Measurements from ENCODE around the gene NAGPA.

DNA sequence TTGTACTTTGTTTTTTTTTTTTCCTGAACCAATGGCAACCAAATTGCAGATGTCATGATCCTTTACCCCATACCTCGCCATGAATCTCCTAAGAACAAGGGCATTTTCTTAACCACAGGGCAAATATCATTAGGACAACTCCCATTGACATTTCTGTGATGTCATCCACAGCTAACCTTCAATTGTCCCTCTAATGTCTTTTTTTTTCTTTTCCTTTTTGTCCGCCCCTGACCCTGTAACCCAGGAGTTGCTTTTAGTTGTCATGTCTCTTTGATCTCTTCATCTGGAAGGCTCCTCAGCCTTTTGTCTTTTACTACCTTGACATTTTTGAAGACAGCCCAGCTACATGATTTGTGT is 410 bp upstream of the NAGPA start:
- TF ChIP-seq, protein P1, sequence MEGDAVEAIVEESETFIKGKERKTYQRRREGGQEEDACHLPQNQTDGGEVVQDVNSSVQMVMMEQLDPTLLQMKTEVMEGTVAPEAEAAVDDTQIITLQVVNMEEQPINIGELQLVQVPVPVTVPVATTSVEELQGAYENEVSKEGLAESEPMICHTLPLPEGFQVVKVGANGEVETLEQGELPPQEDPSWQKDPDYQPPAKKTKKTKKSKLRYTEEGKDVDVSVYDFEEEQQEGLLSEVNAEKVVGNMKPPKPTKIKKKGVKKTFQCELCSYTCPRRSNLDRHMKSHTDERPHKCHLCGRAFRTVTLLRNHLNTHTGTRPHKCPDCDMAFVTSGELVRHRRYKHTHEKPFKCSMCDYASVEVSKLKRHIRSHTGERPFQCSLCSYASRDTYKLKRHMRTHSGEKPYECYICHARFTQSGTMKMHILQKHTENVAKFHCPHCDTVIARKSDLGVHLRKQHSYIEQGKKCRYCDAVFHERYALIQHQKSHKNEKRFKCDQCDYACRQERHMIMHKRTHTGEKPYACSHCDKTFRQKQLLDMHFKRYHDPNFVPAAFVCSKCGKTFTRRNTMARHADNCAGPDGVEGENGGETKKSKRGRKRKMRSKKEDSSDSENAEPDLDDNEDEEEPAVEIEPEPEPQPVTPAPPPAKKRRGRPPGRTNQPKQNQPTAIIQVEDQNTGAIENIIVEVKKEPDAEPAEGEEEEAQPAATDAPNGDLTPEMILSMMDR (IDR thresholded peaks at IDR 0.05), result no peak
- no peak for TF ChIP-seq EP300 (IDR thresholded peaks at IDR 0.05)
